ENCODE data around the gene BRAT1. TPM values are rescaled to one million over a fixed set of nuclear protein-coding genes. Genes with fewer than 3 reads are reported as not detected.

Gene BRAT1
- total RNA-seq, 1 donor from 2014 or later, result 52.7 TPM

- H3K36me3 Mint-ChIP-seq (ENCODE audit: low read depth), result peaks cover 2% of the 10 kb centered on the region
- H3K27me3 Mint-ChIP-seq (ENCODE audit: low read depth), result peaks cover 3% of the 10 kb centered on the region
- TF ChIP-seq CTCF (conservative IDR thresholded peaks at IDR 0.05), result no peak
- H3K4me1 Mint-ChIP-seq, result peaks cover 38% of the 10 kb centered on the region
- H3K27ac Mint-ChIP-seq (ENCODE audit: unreplicated experiment), result no peak overlapping the region
- peak overlapping the region; percentile 38 for H3K4me3 Mint-ChIP-seq
- DNase-seq (ENCODE audit: low read depth, low spot score), result no peak
- no peaks in the 10 kb centered on the region for H3K9me3 Mint-ChIP-seq
Observed at GRCh38 chr7:2526659-2527504, 28.4 kb downstream of the BRAT1 start.

GRCh38 chr7:2525658-2526630, 29.4 kb downstream of the BRAT1 start:
- no peak for DNase-seq (ENCODE audit: low read depth, low spot score)
- Mint-ChIP-seq H3K36me3 (ENCODE audit: low read depth) (peaks cover 2% of the 10 kb centered on the region), H3K4me1 (peaks cover 40% of the 10 kb centered on the region), H3K27ac (ENCODE audit: unreplicated experiment) (no peak overlapping the region), H3K4me3 (peak overlapping the region; percentile 61), H3K9me3 (no peaks in the 10 kb centered on the region), H3K27me3 (ENCODE audit: low read depth) (peaks cover 3% of the 10 kb centered on the region)
- no peak for TF ChIP-seq CTCF (conservative IDR thresholded peaks at IDR 0.05)

GRCh38 chr7:2524808-2525657, 30.3 kb downstream of the BRAT1 start:
- Mint-ChIP-seq H3K4me3 (peak overlapping the region; percentile 87), H3K4me1 (peaks cover 42% of the 10 kb centered on the region), H3K9me3 (no peaks in the 10 kb centered on the region), H3K27me3 (ENCODE audit: low read depth) (peaks cover 3% of the 10 kb centered on the region), H3K27ac (ENCODE audit: unreplicated experiment) (no peak overlapping the region), H3K36me3 (ENCODE audit: low read depth) (peaks cover 2% of the 10 kb centered on the region)
- DNase-seq (ENCODE audit: low read depth, low spot score), result peak; percentile 53
- TF ChIP-seq CTCF (conservative IDR thresholded peaks at IDR 0.05), result no peak

GRCh38 chr7:2523941-2524807, 31.1 kb downstream of the BRAT1 start:
- Mint-ChIP-seq H3K27me3 (ENCODE audit: low read depth) (peaks cover 3% of the 10 kb centered on the region), H3K4me3 (peak overlapping the region; percentile 87), H3K27ac (ENCODE audit: unreplicated experiment) (peak overlapping the region; percentile 81), H3K4me1 (peaks cover 42% of the 10 kb centered on the region), H3K9me3 (no peaks in the 10 kb centered on the region), H3K36me3 (ENCODE audit: low read depth) (peaks cover 2% of the 10 kb centered on the region)
- peak; percentile 67 for DNase-seq (ENCODE audit: low read depth, low spot score)
- no peak for TF ChIP-seq CTCF (conservative IDR thresholded peaks at IDR 0.05)
